ENCODE data around the gene KBTBD4.

KBTBD4 gene

DNA sequence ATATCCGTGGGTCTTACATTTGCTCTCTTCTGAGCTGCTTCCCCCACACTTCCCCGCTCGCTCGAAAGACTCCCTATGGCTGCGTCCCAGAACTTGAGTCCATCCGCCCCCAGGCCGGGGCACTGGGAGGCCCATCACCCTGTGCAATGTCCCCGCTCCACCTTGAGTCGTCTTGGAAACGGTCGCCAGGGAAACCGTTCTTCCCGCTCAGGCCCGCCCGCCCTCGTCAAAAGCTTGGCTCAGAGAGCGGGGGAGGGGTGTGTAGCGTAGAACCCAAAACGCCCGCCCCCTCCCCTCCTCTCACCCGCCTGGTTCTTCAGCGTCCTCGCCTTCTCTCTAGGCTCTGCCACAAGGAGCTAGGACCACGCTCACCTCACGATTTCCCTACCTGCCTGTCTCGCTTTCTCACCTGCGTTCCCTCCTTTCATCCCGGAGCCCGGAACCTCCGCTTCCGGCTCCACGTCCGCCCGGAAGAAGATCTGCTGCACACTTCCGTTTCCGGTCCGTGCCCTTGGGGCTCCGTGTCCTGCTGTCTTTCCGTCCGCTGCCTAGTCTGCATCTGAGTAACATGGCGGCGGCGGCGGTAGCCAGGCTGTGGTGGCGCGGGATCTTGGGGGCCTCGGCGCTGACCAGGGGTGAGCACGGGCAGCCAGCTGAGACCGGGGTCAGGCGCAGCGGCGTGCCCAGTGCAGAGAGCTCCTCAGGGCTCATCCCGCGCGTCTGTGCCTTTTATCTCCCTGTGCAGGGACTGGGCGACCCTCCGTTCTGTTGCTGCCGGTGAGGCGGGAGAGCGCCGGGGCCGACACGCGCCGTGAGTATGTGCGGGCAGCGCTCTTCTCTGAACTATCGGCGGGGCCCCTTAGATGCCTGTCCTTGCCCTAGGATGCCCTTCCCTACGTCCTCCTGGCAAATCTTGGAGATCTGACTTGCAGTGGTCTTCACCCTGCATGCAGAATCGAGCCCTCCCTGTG is at the start of gene KBTBD4, which contains the start of gene NDUFS3:
Gene KBTBD4, minus strand, starts transcription at position 447 of the 971 bp plus-strand sequence. Its CDS starts 19 bp downstream, at position 428.
Gene NDUFS3, plus strand, starts transcription at position 551 of the 971 bp plus-strand sequence. Its CDS starts 18 bp downstream, at position 569.
- peak; percentile 76 for DNase-seq (ENCODE audit: low read depth, low spot score)

DNA sequence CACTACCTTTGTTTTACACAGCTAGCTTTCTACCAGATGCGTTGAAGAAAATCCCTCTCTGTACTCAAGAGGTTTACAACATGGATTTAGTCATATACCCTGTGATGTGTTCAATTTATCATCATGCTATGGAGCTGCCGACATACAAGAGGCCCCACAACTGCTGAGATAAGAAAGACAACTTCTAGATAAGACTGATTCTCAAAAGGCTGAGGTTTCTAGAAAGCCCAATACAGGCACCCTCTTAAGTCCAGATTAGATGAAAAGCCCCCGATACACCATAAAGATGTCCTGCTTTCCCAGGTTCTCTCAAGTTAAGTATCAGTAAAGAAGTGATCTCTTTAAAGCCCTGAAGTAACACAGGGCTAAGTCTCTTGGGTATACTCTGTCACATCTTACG is 49.3 kb upstream of the KBTBD4 start:
- no peak for DNase-seq (ENCODE audit: low read depth, low spot score)

DNA sequence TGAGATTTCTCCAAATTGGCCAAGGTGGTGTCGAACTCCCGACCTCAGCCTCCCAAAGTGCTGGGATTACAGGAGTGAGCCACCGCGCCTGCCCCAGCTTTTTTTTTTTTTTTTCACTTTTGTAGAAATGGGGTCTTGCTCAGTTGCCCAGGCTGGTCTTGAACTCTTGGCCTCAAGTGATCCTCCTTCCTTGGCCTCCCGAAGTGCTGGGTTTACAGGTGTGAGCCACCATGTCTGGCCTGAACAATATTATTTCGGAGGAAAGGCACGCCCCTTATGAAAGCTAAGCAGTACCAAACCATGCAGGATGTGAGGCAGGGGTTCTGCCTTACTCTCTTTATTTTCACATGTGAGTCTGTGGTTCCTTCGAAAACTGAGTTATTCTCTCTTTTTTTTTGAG is 47.5 kb upstream of the KBTBD4 start:
- no peak for DNase-seq (ENCODE audit: low read depth, low spot score)

DNA sequence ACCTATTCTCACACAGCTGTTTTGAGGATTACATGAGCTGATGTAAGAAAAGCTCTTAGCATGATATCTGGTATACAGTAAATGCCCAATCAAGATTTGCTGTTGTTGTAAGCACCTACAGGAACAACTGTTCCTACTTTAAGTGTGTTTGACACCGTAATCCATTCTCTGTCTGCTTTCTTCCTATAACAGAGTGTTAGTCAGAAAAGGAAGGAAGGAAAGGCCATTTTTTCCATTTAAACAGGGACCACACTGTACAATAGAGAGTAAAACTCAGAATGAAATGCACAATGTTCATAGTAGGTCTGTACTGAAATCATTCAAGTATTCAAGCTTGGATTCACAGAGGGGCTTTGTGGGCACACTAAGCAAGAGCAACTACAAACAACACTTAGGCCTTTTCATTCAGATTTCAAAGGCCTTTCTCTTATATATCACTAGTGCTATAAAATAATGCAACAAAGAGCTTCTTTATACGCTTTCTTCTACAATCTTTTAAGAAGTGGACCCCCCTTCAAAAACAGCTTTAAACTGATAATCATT is 42.1 kb upstream of the KBTBD4 start:
- DNase-seq (ENCODE audit: low read depth, low spot score), result no peak

DNA sequence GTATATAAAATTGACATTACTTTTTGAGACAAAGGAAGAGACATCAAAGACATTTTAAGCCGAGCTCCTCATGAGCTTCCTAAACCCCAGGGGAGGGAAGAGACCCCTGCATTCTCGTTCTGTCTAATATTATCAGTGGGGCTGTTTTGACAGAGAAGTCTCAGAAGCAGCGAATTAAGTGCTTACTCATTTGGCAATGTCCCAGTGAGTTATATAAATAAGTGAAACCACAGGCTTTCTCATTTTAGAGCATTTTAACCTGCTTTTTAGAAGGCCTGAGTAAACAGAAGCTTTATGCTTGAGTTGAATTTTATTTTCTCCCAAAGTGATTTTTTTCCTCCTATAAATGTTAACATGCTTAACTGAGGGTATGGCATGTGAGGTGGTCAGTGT is 38.6 kb upstream of the KBTBD4 start:
- DNase-seq (ENCODE audit: low read depth, low spot score), result no peak

DNA sequence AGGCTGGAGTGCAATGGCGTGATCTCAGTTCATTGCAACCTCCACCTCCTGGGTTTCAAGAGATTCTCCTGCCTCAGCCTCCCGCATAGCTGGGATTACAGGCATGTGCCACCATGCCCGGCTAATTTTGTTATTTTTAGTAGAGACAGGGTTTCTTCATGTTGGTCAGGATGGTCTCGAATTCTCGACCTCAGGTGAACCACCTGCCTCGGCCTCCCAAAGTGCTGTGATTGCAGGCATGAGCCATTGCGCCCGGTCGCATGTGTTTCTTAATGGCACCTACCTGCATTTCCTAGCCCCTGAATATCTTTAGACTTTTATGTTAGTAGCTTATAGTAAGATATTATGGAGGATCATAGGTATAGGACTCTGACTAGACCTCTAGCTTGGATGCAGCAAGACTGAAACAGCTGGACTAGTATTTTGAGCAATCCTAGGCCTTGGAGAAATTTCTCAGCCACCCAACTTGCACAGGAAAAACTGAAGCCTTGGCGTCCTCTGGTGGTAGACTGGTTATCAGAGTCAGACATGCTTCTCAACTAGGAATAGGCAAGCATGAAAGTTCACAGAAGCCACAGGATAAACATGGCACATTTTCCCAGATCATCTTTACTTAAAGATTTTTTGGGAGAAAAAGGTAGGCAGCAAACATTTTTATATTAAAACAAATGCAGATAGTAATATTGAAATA is 38.1 kb upstream of the KBTBD4 start:
- no peak for DNase-seq (ENCODE audit: low read depth, low spot score)

DNA sequence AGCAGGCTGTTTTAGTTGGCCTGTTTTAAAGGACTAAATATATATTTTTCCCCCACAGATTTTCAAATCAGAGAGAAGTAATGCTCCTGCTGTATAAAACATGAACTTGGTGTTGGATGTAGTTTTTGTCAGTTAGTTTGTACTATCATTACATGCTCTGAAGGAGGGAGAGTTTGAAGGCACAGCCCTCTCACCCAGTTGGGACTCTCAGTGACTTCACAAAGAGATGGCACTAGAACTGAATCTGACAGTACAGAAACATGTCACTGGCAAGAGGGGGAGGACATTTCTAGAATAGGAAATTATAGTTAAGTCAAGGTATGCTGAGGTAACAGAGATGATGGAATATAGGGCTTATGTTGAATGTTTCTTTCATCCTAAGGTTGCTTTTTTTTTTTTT is 36.5 kb upstream of the KBTBD4 start:
- DNase-seq (ENCODE audit: low read depth, low spot score), result no peak

DNA sequence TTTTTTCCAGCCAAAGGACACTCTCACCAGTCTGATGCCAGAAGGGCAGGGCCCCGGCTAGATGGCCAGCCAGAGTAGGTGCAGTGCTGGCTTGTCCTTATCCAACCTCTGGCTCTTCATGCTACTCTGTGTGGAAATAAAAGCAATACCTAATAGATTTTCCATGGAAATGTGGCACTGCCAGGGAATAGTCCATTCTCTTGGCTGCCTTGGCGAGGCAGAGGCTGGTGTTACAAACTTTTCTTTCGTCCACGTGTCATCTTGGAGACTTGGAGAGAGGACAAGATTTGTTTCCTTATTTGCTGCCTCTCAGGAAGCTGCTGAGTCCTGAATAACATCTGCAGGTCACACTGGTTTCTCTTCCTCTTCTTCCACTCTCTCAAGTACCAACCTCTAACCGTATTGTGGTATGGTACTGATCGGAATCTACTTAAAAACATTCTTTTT is 32.6 kb upstream of the KBTBD4 start:
- DNase-seq (ENCODE audit: low read depth, low spot score), result no peak

DNA sequence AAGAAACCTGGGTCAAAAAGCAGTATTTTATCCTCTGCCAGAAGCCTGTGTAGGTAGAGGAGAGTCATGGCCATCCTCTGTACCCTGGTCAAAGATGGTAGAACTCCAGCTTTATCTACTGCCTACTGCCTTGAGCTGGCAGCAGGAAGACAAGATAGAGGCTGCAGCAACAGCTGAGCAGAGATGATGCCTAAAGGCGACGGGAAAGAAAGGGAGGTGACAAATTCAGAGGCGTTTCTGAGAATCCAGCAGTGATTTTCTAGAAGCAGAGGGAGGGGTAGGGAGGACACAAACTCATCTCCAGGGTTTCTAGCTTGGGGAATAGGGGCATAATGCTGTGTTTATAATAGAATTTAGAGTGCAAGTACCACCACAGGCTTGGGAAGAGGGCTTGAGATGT is 30.9 kb upstream of the KBTBD4 start:
- DNase-seq (ENCODE audit: low read depth, low spot score), result no peak

DNA sequence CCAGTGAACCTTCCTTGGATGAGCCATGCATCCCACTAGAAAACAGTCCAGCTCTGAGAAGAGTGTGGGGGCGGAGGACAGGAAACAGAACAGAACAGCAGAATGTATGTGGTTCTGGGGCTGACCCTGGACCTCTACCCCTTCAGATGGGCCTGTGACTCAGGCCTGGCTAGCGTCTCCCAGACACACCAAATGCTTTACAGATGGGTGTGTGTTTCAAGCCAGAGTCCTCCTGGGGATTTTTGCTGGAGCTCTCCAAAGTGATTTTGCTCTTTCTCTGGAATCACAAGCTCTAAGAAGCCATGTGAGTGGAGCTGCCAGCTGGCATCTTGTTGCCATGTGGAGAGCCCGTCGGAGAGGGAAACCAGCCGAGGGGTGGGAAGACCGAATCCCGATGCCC is 28.6 kb upstream of the KBTBD4 start:
- DNase-seq (ENCODE audit: low read depth, low spot score), result no peak

DNA sequence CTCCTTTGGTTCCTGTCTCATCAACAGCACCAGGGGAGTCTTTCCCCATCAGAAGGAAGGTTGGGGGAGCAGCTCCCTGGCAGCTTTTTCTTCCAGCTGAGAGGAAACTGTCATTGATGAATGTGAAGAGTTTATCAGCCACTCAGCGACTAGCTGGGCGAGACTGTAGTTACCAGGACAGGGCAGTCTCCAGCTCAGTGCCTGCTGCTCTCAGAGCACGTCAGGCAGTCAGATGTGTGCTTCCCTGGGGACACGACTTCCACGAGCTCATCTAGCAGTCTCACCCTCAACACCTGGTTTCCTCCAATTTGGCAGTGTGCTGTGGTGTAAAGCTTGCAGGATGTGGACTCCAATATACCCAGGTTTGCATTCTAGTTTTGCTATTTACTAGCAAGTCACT is 28.0 kb upstream of the KBTBD4 start:
- DNase-seq (ENCODE audit: low read depth, low spot score), result no peak

DNA sequence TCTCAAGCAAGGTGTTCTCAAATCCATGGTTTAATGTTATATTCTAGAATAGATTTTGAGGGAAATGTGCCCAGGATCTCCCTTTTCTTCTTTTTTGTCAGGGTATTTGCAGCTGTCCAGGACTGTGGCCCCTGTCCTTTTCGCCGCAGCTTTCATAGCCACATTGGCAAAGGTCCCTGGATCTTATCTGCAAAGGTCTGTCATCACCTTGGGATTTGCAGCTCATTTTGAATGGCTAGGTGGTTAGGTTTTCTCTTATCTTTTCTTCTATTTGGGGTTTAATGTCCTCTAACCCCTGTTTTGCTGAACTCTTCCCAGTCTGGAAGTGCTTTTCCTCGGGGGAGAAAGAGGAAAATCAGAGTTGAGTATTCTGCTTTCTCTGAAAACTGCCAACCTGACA is 27.2 kb upstream of the KBTBD4 start:
- DNase-seq (ENCODE audit: low read depth, low spot score), result no peak

DNA sequence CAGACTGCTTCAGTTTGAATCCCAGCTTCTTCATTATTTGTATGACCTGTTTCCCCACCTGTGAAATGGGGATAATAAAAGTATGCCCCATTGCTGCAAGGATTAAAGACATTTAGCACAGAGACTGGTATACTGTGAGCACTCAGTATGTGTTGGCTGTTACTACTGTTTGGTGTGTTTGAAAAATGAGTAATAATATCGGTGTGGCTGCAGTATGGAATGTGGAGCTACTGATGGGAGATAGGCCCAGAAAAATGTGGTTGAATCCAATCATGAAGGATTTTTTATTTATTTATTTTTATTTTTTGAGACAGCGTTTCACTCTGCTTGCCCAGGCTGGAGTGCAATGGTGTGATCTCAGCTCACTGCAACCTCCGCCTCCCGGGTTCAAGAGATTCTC is 24.5 kb upstream of the KBTBD4 start:
- no peak for DNase-seq (ENCODE audit: low read depth, low spot score)

DNA sequence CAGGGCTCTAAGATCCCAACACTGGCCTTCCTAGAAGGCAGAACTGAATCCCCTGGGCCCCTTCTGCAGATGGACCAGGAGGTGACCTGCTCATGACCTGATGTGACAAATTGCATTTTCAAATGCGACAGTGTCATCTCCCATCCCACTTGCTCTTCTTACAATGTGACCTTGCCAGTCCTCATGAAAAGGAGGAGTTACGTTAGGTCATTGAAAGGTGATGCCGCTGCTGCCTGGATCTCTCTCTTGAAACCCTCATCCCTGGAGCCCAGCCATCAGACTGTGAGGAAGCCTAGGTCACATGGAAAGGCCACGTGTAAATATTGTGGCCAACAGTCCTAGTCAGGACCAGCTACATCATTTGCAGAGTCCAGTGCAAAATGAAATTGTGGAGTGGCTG is 21.1 kb upstream of the KBTBD4 start:
- DNase-seq (ENCODE audit: low read depth, low spot score), result no peak

DNA sequence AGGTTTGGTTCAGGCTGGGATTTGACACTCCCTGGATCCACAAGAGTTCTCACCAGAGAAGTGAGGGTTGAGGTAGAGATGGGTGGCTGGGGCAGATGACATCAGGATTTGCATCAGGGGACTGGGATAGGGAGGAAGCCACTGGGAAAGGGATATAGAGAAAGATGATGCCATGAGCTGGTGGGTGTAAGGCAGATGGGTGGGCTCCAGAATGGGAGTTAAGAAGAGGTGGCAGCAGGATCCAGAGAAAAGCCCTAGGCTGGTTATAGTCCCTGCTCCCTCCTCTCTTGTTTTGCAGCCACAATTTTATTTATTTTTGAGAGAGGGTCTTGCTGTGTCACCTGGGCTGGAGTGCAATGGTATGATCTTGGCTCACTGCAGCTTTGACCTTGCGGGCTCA is 17.2 kb upstream of the KBTBD4 start:
- no peak for DNase-seq (ENCODE audit: low read depth, low spot score)

DNA sequence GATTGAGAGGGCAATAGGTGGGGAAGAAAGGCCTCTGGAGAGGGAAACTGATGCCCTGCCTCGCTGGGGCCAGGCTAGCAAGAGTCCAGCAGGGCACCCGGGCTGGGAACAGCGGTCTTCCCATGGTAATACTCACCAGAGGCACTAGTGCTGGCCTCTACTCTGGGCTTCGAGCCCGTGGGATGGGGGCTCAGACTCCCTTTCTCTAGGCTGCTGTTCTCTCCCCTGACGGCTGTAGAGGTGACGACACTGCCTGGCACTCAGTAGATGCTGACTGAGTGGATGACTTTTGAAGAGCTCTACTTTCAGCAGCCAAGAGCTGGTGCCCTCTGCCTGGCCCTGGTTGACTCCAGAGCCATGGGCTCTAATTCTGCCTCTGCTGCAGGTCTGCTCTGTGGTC is 16.3 kb upstream of the KBTBD4 start:
- no peak for DNase-seq (ENCODE audit: low read depth, low spot score)

DNA sequence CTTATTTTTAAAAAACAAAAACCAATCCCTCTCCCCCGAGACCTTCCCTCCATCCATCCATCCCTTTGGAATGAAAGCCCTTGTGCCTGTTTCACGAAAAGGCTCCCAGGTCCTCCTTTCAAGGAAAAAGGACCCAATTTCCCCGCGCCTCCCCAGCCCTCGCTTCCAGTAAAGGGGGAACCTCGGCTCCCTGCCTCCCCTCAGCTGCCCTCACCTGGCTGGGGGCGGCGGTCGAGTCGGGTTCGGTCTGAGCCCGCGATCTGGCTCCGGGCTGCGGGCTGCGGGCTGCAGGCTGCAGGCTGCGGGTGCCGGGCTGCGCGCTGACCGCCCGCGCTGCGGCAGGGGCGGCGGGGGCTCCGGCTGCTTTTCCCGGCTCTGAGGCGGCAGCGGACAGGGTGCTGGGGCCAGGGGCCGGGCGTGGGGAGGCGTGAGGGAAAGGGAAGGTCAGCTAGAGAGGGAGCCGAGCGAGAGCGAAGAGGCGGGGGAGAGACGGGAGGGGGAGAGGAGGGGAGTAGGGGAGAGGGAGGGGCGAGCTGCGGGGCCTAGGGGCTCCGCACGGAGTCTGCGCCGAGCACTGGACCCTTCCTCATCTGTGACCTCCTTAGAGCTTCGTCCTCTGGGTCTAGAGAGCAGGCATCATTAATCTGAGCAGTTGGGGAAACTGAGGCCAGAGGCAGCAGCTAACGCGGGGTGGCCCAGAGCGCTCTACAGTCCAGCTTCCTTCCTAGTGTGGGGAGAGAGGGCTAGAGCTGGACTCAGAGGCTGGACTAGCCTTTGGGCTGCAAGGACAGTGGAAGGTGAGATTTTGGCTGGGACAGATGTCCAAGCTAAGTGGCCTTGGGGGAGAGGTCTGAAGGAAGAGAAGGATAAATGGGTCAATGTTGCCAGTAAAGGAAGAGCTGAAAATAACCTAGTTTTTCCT is 15.4 kb upstream of the KBTBD4 start, which contains the start of gene C1QTNF4:
Gene C1QTNF4, minus strand, starts transcription at position 478 of the 922 bp plus-strand sequence. CDS start 3,601 bp downstream, outside the sequence.
- no peak for DNase-seq (ENCODE audit: low read depth, low spot score)

DNA sequence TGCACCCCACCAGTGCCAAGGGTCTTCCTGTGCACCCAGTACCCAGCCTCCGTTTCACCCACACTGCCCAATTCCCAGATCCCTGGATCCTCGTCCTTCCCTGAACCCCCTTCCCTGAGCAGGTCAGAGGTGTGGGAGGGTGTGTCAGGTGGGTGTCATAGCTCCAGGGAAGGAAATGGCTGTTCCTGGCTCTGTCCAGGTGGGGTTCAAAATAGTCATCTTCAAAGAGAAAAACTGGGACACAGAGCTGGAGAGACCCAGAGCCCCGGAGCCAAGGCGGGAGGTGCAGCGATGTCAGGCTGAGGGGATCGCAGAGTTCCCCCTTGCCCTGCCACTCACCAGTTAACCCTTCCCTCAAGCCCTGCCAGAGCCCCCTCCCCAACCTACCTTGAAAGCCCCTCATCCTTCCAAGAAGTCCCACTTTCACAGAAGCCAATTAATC is 14.7 kb upstream of the KBTBD4 start:
- DNase-seq (ENCODE audit: low read depth, low spot score), result no peak

DNA sequence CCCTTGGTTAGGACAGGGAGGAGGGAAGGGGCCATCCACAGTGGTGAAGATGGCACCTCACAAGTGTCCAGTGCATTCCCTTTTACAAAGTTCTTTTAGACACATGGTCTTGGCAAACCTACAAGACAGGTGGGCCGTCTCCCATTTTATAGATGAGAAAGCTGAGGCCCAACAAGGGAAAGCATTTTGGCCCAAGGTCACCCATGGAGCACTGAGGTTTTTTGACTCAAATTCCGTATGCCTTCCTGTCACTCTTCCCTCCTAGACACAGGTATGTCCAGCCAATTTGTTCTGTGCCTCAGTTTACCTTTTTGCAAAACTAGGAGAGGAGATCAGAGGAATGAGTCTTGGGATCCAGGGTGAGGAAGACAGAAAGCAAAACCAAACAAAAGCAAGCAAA is 14.2 kb upstream of the KBTBD4 start:
- DNase-seq (ENCODE audit: low read depth, low spot score), result no peak

DNA sequence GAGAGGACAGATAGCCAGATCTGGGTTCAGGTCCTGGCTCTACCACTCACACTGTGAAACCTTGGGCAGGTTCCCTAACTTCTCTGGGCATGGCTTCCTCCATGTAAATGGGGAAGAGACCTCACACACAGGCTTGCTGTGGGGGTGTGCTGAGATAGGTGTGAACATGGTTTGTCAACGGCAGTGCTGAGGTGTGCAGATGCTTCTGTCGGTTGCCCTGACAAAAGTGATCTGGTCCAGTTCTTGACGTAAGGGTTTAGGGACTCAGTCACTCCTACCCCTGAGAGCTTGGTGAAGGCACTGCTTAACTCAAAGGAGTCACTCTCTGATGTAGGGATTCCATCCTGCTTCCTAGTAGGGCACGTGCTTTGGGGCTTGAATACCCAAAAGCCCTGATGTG is 13.5 kb upstream of the KBTBD4 start:
- no peak for DNase-seq (ENCODE audit: low read depth, low spot score)

DNA sequence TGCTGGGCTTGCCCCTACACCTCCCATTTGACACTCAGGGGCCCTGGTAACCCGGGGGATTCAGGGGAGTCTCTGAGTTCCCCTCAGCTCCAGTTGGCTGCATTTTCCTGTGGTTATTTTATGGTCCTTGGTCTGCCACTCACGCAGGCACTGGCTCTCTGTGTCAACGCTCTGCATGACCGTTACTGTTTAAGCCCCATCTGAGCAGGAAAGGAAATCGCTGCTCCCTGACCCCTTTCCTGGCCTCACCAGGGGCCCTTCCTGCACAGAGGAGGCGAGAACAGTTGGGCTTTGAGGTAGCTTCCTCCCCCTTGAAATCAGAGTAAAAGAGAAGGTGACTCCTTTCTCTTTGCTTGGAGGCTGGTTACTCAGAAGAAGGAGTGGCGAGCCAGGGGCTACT is 13.0 kb upstream of the KBTBD4 start:
- DNase-seq (ENCODE audit: low read depth, low spot score), result no peak
